Measurements from ENCODE around the gene IFT27.

Gene IFT27

GRCh38 chr22:36767035-36767775, 8.7 kb downstream of the IFT27 start:
- no peak for TF ChIP-seq CTCF (IDR thresholded peaks at IDR 0.05; ENCODE audit: control insufficient read depth, extremely low read depth, insufficient read depth)
- H3K4me3 ChIP-seq (ENCODE audit: low read depth, low read length): no peak overlapping the region
- no peak for DNase-seq (ENCODE audit: low read depth)

GRCh38 chr22:36765943-36766450, 9.9 kb downstream of the IFT27 start:
- no peak for DNase-seq (ENCODE audit: low read depth)
- TF ChIP-seq CTCF (IDR thresholded peaks at IDR 0.05; ENCODE audit: control insufficient read depth, extremely low read depth, insufficient read depth): no peak
- no peak overlapping the region for H3K4me3 ChIP-seq (ENCODE audit: low read depth, low read length)

- TF ChIP-seq CTCF (IDR thresholded peaks at IDR 0.05; ENCODE audit: control insufficient read depth, extremely low read depth, insufficient read depth): no peak
- DNase-seq (ENCODE audit: low read depth): no peak
- no peak overlapping the region for H3K4me3 ChIP-seq (ENCODE audit: low read depth, low read length)
Observed at GRCh38 chr22:36765131-36765942, 10.6 kb downstream of the IFT27 start.

- TF ChIP-seq CTCF (IDR thresholded peaks at IDR 0.05; ENCODE audit: control insufficient read depth, extremely low read depth, insufficient read depth): no peak
- no peak for DNase-seq (ENCODE audit: low read depth)
- no peak overlapping the region for H3K4me3 ChIP-seq (ENCODE audit: low read depth, low read length)
Observed at GRCh38 chr22:36764641-36765040, 11.3 kb downstream of the IFT27 start.

- no peak overlapping the region for H3K4me3 ChIP-seq (ENCODE audit: low read depth, low read length)
- no peak for TF ChIP-seq CTCF (IDR thresholded peaks at IDR 0.05; ENCODE audit: control insufficient read depth, extremely low read depth, insufficient read depth)
- no peak for DNase-seq (ENCODE audit: low read depth)
Observed at GRCh38 chr22:36764060-36764459, 11.9 kb downstream of the IFT27 start.

- DNase-seq (ENCODE audit: low read depth): no peak
- H3K4me3 ChIP-seq (ENCODE audit: low read depth, low read length): no peak overlapping the region
- TF ChIP-seq CTCF (IDR thresholded peaks at IDR 0.05; ENCODE audit: control insufficient read depth, extremely low read depth, insufficient read depth): no peak
Observed at GRCh38 chr22:36763576-36763975, 12.3 kb downstream of the IFT27 start.

Measured in LNCaP clone FGC (cell line).